Raji (cell line): ENCODE data around the gene LIPF.

Source experiments
- POLR2A ChIP-seq: IDR thresholded peaks from 2 replicates; pipeline ENCODE4 v1.6.1; 2011; ENCODE audit warnings: low read depth, low read length, control low read depth; ENCODE audit not compliant: insufficient read depth

Gene LIPF

GRCh38 chr10:88660598-88660884, 3.7 kb upstream of the LIPF start:
- TF ChIP-seq POLR2A: no peak

DNA sequence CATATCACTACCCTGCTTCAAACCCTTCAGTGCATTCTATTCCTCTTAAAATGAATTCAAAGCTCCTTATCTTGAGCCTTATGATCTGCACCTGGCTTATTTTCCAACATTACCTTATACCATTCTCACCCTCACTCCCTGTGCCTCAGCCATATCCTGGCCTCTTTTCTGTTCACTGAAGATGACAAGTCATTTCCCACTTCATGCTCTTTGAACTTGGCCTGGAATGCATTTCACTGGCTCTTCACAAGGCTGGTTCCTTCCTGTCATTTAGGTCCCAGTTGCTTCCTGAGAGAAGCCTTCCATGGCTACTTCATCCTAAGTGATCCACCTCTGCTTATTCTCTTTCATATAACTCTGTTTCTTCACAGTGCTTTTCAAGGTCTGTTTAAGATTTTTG, 3.2 kb upstream of the LIPF start:
- no peak for TF ChIP-seq POLR2A

DNA sequence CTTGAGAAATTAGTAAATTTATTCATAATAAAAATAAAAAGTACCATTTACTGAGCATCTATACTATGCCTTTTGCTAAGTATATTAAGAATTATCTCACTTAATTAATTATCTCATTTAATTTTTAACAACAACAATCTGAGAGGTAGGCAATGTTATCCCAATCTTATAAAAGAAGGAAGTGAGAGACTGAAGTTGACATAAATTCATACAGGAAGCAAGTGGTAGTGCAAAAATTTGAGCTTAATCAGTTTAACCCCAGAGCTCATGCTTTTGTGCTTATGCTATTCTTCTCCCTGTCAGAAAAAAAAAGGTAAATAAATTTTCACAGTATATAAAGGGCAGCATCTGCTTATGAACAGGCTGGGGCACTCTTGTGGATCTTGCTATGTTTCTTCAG, 2.7 kb upstream of the LIPF start:
- no peak for TF ChIP-seq POLR2A

GRCh38 chr10:88668465-88668864, 4.2 kb downstream of the LIPF start:
- TF ChIP-seq POLR2A: no peak

DNA sequence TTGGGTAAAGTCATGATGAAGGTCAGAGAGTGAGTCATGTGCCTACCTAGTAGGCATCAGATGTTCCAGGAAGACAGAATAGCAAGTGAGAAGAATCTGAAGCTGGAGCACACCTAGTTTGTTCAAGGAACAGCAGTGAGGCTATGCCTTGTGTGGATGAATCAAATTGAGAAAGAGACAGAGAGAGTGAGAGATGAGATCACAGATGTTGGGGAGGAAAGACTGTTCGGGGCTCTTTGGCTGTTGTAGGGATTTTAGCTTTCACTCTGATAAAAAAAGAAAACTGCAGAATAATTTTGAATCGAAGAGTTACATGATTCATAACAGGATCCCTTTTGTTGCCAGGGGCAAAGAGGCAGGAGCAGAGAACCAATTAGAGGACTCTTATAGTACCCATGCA, 6.3 kb downstream of the LIPF start:
- no peak for TF ChIP-seq POLR2A

- no peak for TF ChIP-seq POLR2A
Measured at GRCh38 chr10:88672041-88672440, 7.8 kb downstream of the LIPF start.

GRCh38 chr10:88676283-88677060, 12.2 kb downstream of the LIPF start:
- TF ChIP-seq POLR2A: no peak

GRCh38 chr10:88680958-88681357, 16.7 kb downstream of the LIPF start:
- TF ChIP-seq POLR2A: no peak

DNA sequence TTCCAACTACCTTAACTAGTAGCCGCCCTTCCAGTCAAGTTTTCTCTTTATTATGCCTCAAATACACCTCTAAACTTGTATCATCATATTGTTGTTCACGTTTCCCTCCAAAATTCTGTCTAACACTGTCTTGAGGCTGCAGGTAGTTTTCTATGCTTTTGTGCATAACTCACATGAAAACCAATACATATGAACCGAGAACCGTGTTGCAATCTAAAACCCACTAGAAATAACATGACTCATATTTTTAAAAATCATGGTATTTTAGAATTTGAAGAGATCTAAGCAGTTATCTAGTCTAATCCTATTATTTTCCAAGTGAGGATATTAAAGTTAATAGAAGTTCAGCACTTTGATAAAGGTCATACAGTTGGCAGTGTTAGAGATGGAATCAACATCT, 18.2 kb downstream of the LIPF start:
- no peak for TF ChIP-seq POLR2A

DNA sequence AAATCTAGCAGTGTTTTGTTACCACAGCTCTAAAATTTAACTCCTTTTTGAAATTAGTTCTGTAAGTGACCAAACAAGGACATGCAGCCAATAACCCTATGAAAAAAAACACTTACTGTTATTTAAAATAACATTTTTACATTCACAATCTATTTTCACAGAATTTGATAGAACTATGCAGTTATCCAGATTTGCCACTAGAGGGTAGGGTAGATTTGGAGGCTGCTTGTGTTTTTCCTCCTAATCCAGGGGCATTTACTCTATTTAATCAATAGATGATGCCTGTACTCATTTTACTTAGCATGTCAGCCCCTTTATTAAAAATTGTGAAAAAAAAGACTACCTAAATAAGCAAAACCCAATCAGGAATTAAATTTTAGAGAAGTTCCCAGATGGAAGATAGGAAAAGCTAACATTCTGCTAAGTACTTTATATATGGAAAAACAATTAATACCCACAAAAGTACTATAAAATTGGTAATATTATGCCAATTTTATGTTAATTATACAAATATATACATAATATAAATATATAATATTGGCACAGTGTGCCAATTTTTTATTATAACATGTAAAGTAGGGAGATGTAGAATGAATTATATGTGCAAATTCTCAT, 23.7 kb downstream of the LIPF start:
- no peak for TF ChIP-seq POLR2A

- no peak for TF ChIP-seq POLR2A
Measured at GRCh38 chr10:88689366-88689765, 25.1 kb downstream of the LIPF start.

- no peak for TF ChIP-seq POLR2A
Measured at GRCh38 chr10:88693392-88694020, 29.3 kb downstream of the LIPF start.

DNA sequence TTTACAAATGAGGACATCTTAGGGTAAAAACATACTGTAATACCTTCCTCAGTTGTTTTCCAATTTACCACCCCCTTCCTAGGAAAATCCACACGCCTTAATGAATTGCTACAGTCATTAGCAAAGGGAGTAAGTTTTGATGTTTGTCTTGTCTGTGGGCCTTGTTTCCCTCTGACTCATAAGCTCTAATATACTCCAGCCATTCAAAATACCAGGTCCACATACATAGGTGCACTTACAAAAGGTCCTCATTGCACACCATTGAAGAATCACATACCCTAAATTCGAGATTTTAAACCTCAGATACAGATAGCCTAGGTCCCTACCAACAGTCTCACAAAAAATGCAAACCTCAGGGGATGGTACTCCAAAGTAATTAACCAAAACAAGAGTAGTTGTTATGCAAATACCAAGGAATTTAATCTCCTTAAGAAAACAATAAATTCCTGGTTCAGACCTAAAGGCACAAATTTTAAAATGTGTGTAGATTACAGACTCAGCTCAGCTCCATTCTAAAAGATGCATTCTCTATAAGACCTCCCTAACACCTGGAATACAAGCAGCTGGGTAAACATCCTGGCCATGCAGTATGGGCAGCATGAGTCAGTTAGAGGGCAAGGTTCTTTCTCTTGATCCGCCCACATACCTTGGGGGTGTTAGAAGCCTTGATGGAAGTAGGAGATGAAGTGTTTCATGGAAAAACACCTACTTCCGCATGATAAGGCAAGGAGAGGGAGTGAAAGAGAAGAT, 38.8 kb downstream of the LIPF start:
- no peak for TF ChIP-seq POLR2A

DNA sequence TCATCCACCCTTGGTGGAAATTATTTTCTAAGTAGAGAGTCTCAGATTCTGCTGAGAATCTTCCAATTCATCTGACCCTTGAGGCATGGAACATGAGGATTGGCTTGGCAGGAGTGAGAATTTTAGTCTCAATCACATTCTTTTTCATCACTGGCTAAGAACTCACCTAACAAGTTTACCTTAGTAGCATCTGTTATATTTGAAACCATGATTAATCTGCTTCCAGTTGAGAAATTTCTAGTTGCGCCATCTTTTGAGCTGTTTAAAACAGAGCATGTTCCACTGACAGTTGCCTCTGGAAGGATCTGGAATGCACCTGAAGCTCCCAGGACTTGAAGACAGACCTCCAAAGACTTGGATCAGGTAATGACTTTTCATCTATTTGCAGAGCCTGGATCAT, 41.7 kb downstream of the LIPF start, which contains the start of gene LIPK:
TSS of gene LIPK (plus strand) at position 292 of the 400 bp plus-strand sequence. CDS start 18,295 bp downstream, outside the sequence.
- TF ChIP-seq POLR2A: no peak

GRCh38 chr10:88707429-88708155, 43.4 kb downstream of the LIPF start:
- TF ChIP-seq POLR2A: no peak
